Adipocyte (in vitro differentiated cells): ENCODE measurements around the gene CCZ1.
"Not testable (repeated sequence)": the region's sequence is repeated elsewhere in the genome, so short reads cannot be mapped to it uniquely, and the experiment has no call there.

Experiments used
- DNase-seq: peaks from one replicate; pipeline ENCODE4 v3.0.0-alpha.2; 2015; ENCODE audit warnings: low read depth
- H3K27me3 ChIP-seq: replicated peaks from 2 replicates; pipeline ENCODE4 v1.7.0; 2013; ENCODE audit warnings: mild to moderate bottlenecking, low read length, moderate library complexity; ENCODE audit not compliant: control insufficient read depth, insufficient read depth
- H3K36me3 ChIP-seq: 2 replicates; pipeline ENCODE4 v1.7.0; 2013; ENCODE audit warnings: low read length, mild to moderate bottlenecking, moderate library complexity; ENCODE audit not compliant: control insufficient read depth, insufficient read depth, severe bottlenecking
- H3K4me1 ChIP-seq: 2 replicates; pipeline ENCODE4 v1.7.0; 2013; ENCODE audit warnings: mild to moderate bottlenecking, low read length, moderate library complexity; ENCODE audit not compliant: control insufficient read depth, insufficient read depth
- H3K4me3 ChIP-seq: 2 replicates; pipeline ENCODE4 v1.7.0; 2013; ENCODE audit warnings: mild to moderate bottlenecking, low read length, moderate library complexity
- H3K9ac ChIP-seq: 2 replicates; pipeline ENCODE4 v1.7.0; 2013; ENCODE audit warnings: mild to moderate bottlenecking, low read length, moderate library complexity
- H3K9me3 ChIP-seq: 2 replicates; pipeline ENCODE4 v1.7.0; 2013; ENCODE audit warnings: mild to moderate bottlenecking, low read length, moderate library complexity; ENCODE audit not compliant: control insufficient read depth

Gene CCZ1

GRCh38 chr7:5916529-5916928, 18.0 kb downstream of the CCZ1 start:
- not testable (repeated sequence) for H3K4me1 ChIP-seq, DNase-seq, H3K9me3 ChIP-seq, H3K4me3 ChIP-seq, H3K27me3 ChIP-seq, H3K36me3 ChIP-seq, H3K9ac ChIP-seq

GRCh38 chr7:5924180-5924579, 25.6 kb downstream of the CCZ1 start:
- DNase-seq, H3K27me3 ChIP-seq, H3K36me3 ChIP-seq, H3K9me3 ChIP-seq, H3K9ac ChIP-seq, H3K4me3 ChIP-seq, H3K4me1 ChIP-seq: not testable (repeated sequence)

GRCh38 chr7:5924630-5925029, 26.1 kb downstream of the CCZ1 start:
- not testable (repeated sequence) for H3K36me3 ChIP-seq, H3K4me3 ChIP-seq, H3K4me1 ChIP-seq, H3K9me3 ChIP-seq, DNase-seq, H3K27me3 ChIP-seq, H3K9ac ChIP-seq

- H3K9ac ChIP-seq, DNase-seq, H3K4me3 ChIP-seq, H3K36me3 ChIP-seq, H3K27me3 ChIP-seq, H3K9me3 ChIP-seq, H3K4me1 ChIP-seq: not testable (repeated sequence)
Observed at GRCh38 chr7:5926263-5926870, 27.8 kb downstream of the CCZ1 start.

GRCh38 chr7:5930290-5930689, 31.8 kb downstream of the CCZ1 start:
- H3K27me3 ChIP-seq, H3K9me3 ChIP-seq, H3K4me3 ChIP-seq, H3K36me3 ChIP-seq, DNase-seq, H3K9ac ChIP-seq, H3K4me1 ChIP-seq: not testable (repeated sequence)

GRCh38 chr7:5931250-5931649, 32.7 kb downstream of the CCZ1 start:
- DNase-seq, H3K4me1 ChIP-seq, H3K9ac ChIP-seq, H3K9me3 ChIP-seq, H3K36me3 ChIP-seq, H3K4me3 ChIP-seq, H3K27me3 ChIP-seq: not testable (repeated sequence)

GRCh38 chr7:5931905-5932644, 33.5 kb downstream of the CCZ1 start:
- DNase-seq, result peak; percentile 35
- H3K4me1 ChIP-seq, H3K27me3 ChIP-seq, H3K9me3 ChIP-seq, H3K9ac ChIP-seq, H3K36me3 ChIP-seq, H3K4me3 ChIP-seq: not testable (repeated sequence)

GRCh38 chr7:5934945-5935450, 36.5 kb downstream of the CCZ1 start:
- not testable (repeated sequence) for H3K9ac ChIP-seq, H3K27me3 ChIP-seq, H3K9me3 ChIP-seq, H3K4me3 ChIP-seq, H3K4me1 ChIP-seq, DNase-seq, H3K36me3 ChIP-seq

GRCh38 chr7:5963205-5963604, 64.7 kb downstream of the CCZ1 start:
- not testable (repeated sequence) for H3K36me3 ChIP-seq, H3K4me1 ChIP-seq, H3K27me3 ChIP-seq, H3K4me3 ChIP-seq, H3K9ac ChIP-seq, H3K9me3 ChIP-seq, DNase-seq

GRCh38 chr7:5963810-5964209, 65.3 kb downstream of the CCZ1 start:
- not testable (repeated sequence) for H3K36me3 ChIP-seq, H3K4me3 ChIP-seq, H3K9me3 ChIP-seq, DNase-seq, H3K27me3 ChIP-seq, H3K4me1 ChIP-seq, H3K9ac ChIP-seq

GRCh38 chr7:5970347-5970911, 71.9 kb downstream of the CCZ1 start, which contains the start of gene RSPH10B:
TSS of gene RSPH10B (minus strand) at chr7:5970689. CDS start at chr7:5967116, 3,573 bp downstream.
- H3K4me3 ChIP-seq, H3K4me1 ChIP-seq: not testable (repeated sequence)

More at GRCh38 chr7:5970347-5970911, 71.9 kb downstream of the CCZ1 start, which contains the start of gene RSPH10B:
- H3K36me3 ChIP-seq, H3K9ac ChIP-seq, H3K27me3 ChIP-seq, H3K9me3 ChIP-seq, DNase-seq: not testable (repeated sequence)
